SKM-1 treated with dmso at 0.1 percent for 144 hours (cell line): ENCODE measurements around the gene FAM9C.
"Not testable (repeated sequence)": the region's sequence is repeated elsewhere in the genome, so short reads cannot be mapped to it uniquely, and the experiment has no call there.

Experiments
- DNase-seq: peaks from one replicate; lab custom pipeline; 2025; ENCODE audit not compliant: unreplicated experiment; lab: John Stamatoyannopoulos, UW

FAM9C gene

DNA sequence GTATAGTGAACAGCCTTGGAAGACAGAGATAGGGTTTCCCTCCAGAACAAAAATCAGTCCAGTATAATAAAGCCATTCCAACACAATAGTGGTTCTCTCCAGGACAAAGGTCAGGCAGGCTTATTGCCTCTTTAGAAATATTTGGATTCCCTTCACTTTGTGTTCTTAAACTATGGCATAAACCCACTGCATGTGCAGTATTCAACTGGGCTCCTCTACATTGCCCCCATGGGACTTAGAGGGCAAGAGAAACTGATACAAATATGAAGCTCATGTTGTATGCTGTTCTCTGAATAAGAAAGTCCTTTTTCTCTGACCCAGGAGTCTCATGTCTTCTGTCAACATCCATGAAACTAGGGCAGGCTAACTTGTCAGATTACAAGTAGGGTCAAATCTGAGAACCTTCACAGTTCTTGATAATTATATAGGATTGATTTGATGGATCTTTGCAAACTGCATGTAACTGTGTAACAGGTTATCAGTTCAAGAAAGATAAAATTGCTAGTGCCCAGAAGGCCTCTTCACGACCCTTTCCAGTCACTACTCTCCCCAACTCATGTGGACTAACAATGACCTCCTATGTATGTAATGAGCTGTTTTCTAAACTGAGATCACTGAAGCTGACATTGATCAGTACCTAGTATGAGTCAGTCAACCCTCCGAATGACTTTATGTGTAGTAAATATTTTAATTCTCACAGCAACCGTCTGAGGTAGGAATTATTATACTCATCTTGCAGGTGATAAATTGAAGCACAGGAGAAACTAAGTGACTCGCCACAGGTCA lies 31.9 kb upstream of the FAM9C start:
- no peak for DNase-seq

GRCh38 chrX:13074297-13075262 lies 30.2 kb upstream of the FAM9C start:
- DNase-seq = no peak

GRCh38 chrX:13069771-13070416 lies 25.5 kb upstream of the FAM9C start:
- DNase-seq = no peak

DNA sequence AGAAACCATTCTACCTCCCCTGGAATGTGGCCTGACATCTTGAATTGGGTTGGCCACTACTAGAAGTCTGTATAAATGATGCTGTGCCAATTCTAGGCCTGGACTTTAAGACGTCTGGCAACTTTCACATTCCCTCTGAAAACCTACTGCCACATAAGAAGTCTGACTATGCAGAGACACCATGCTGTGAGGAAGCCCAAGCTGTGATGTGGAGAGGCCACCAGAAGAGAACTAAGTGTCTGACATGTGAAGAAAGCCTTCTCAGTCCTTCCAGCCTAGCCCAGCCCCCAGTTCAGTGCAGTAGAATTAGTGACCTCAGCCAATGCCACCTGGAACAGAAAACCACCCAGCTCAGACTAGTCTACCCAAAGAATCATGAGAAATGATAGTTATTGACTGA lies 24.2 kb upstream of the FAM9C start:
- no peak for DNase-seq

GRCh38 chrX:13067773-13068172 lies 23.4 kb upstream of the FAM9C start:
- DNase-seq = no peak

DNA sequence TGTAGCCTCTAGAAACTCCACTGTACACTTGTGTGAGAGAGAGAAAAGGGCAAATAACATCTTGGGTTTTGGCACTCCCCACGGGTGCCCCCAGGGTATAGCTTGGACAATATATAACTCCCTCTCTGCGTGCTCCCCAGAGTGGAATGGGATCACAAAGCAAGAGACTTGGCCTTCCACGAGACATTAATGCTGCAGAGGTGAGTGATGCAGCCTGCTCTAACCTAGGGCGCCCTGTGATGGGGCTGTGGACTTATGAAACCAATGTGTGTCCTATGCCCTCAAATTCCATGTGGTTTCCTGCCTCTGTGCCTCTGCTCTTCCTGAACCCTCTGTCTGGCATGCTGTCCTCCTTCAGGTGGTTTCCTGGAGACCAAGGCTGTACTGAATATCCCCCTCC lies 22.0 kb upstream of the FAM9C start:
- no peak for DNase-seq

- no peak for DNase-seq
Observed at GRCh38 chrX:13064599-13065143, 20.3 kb upstream of the FAM9C start.

GRCh38 chrX:13063124-13063523 lies 18.7 kb upstream of the FAM9C start:
- DNase-seq = not testable (repeated sequence)

GRCh38 chrX:13062331-13062730 lies 17.9 kb upstream of the FAM9C start:
- not testable (repeated sequence) for DNase-seq

DNA sequence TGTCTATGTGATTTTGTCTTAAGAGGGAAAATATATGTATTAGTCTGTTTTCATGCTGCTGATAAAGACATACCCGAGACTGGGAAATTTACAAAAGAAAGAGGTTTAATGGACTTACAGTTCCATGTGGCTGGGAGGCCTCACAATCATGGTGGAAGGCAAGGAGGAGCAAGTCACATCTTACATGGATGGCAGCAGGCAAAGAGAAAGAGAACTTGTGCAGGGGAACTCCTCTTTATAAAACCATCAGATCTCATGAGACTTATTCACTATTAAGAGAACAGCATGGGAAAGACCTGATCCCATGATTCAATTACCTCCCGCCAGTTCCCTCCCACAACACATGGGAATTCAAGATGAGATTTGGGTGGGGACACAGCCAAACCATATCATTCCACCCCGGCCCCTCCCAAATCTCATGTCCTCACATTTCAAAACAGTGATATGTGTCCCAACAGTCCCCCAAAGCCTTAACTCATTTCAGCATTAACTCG lies 16.8 kb upstream of the FAM9C start:
- not testable (repeated sequence) for DNase-seq

DNA sequence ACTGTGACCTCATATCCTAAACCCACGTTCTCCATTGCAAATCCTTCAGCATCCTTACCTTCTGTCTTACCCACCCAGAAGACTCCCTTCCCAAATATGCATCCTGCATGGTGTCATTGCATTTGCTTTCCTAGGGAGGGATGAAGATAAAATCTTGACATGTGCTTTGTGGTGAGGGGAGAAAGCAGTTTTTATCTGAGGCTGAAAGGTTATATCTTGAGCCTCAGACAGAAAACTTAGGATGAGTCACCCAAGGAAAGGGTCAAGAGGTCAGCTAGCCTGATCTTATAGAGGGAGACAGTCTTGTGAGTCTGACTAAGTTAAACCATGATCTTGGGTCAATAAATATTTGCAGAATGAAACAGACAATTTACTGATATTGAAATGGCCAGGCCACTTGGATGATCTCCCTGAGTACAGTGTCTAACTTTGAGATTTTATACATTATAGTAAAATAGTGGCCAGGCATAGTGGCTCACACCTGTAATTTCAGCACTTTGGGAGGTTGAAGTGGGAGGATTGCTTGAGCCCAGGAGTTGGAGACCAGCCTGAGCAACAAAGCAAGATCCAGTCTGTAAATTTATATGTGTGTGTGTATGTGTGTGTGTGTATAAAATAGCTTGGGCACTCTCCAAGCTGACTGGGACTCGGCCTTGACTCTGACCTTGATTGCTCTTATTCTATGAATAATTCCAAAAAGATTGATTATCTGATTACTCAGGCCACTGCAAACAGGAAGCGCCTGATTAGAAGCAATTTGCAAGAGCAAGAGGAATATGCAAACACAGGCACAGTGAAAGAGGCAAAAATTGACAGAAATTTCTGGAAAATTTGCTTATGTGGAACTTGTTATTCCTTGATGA lies 15.4 kb upstream of the FAM9C start:
- DNase-seq = no peak

DNA sequence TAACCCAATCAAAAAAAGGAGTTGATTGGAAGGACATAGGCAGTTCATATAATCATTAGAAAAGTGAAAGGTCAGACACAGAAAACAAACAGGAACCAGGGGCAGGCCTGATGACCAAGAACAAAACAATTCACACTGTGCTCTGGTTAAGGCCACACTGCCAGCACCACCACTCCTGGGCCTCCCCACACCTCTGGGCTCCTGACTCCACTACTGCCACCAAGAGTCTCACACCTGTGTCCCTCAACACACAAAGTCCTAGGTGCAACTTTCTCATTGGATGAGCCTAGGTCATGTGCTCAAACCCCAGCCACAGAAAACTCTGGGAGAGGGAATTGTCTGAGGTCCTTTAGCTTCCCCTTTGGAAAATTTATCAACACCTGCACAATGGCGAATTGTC lies 11.1 kb upstream of the FAM9C start:
- DNase-seq = no peak

DNA sequence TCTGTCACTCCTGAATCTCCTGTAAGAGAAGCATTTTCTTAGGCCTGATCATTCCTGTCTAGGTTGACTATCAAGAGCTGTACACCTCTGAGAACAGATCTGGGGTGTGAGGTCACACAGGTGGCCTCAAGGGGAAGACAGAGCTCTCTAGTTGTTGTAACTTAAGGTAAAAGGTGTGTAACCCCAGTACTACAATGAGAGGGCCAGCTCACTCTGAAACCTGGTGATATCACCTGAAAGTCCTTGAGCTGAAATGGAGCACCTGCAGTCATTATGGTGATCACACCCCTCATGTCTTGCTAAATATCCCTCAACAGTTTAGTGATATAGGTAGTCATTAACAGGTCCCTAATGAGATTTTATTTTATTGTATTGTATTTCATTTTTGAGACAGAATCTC lies 8.8 kb upstream of the FAM9C start:
- DNase-seq = no peak

DNA sequence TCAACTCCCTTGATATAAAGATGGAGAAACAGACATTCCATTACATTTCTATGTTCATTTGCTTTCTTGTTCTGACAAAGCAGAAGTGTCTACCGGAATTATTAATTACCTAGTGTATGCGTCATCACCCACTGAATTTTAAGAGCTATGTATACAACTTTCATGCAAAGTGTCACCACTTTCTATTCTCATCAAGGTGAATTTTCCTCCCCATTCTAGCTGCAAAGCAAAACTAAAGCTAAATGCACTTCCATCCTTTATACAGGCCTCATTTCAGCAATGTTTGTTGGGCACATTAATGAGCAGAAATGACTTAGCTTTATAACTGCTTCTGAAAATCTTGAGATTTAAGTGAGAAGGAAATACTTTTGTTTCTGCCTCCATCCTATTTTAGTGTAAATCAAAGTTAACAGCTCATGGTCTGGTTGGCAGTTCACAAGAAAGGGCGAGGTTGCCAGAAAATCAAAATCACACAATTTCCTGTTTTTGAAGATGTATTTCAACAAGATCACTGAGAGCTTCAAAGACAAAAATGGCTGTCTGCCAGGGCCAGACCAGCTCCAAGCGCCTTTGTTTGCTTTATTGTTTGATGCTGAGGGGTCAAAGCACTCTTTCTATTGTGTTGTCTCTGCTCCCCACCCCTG lies 7.2 kb upstream of the FAM9C start:
- DNase-seq = no peak

GRCh38 chrX:13051167-13051528 lies 6.7 kb upstream of the FAM9C start:
- no peak for DNase-seq

GRCh38 chrX:13050151-13050550 lies 5.7 kb upstream of the FAM9C start:
- DNase-seq = no peak

GRCh38 chrX:13048280-13048679 lies 3.9 kb upstream of the FAM9C start:
- no peak for DNase-seq

- no peak for DNase-seq
Observed at GRCh38 chrX:13047759-13048158, 3.3 kb upstream of the FAM9C start.

GRCh38 chrX:13046141-13046855 lies 1.9 kb upstream of the FAM9C start:
- DNase-seq = peak; percentile 0
